WERI-Rb-1 (cell line): Measurements from ENCODE around the gene TASOR.

Experiments
- DNase-seq: peaks from one replicate; pipeline ENCODE4 v3.0.0-alpha.2; 2020
- H3K27ac ChIP-seq: fragments of 250-450 bp; sonication (Bioruptor Pico); 2 replicates; pipeline ENCODE4 v1.5.1; 2020; ENCODE audit warnings: mild to moderate bottlenecking, moderate library complexity
- H3K27me3 ChIP-seq: fragments of 250-450 bp; sonication (Bioruptor Pico); 2 replicates; pipeline ENCODE4 v1.5.1; 2021; ENCODE audit warnings: mild to moderate bottlenecking, low read depth, moderate library complexity; ENCODE audit not compliant: insufficient read depth, severe bottlenecking
- H3K36me3 ChIP-seq: fragments of 250-450 bp; sonication (Bioruptor Pico); 2 replicates; pipeline ENCODE4 v1.5.1; 2020; ENCODE audit warnings: mild to moderate bottlenecking, moderate library complexity
- H3K4me3 ChIP-seq: 2 replicates; pipeline ENCODE4 v1.5.1; 2011; ENCODE audit warnings: low read depth, mild to moderate bottlenecking, control low read depth, low read length
- H3K9me3 ChIP-seq: fragments of 250-450 bp; sonication (Bioruptor Pico); 2 replicates; pipeline ENCODE4 v1.5.1; 2021; ENCODE audit warnings: mild to moderate bottlenecking, moderate library complexity; ENCODE audit not compliant: severe bottlenecking
- TF ChIP-seq, protein P1 (sequence below): IDR thresholded peaks from 2 replicates; pipeline ENCODE4 v1.5.1; 2011; ENCODE audit warnings: low read depth, mild to moderate bottlenecking, control low read depth, inconsistent platforms, low read length

TASOR gene

DNA sequence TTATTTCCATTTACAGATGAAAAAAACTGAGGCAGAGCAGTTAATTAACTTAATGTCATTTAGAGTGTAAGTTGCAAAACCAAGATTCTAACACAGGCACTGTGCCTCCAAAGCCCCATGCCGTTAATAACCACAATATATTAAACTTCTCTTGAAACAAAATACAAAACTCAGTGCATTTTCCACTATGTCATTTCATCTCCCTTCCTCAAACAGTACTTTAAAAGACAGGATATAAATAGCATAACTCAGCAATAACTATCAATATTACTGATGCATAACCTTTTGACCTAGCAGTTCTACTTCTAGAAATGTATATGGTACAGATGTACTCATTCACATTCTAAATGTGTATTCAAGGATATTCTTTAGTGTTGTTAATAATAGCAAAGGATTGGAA is 5.1 kb upstream of the TASOR start:
- DNase-seq, result no peak
- Histone ChIP-seq H3K27ac (no peak overlapping the region), H3K4me3 (no peak overlapping the region), H3K9me3 (peaks cover 9% of the 10 kb centered on the region), H3K36me3 (peaks cover 5% of the 10 kb centered on the region; the same call in 1 of the 2 replicates), H3K27me3 (no peaks in the 10 kb centered on the region)
- TF ChIP-seq, protein P1, sequence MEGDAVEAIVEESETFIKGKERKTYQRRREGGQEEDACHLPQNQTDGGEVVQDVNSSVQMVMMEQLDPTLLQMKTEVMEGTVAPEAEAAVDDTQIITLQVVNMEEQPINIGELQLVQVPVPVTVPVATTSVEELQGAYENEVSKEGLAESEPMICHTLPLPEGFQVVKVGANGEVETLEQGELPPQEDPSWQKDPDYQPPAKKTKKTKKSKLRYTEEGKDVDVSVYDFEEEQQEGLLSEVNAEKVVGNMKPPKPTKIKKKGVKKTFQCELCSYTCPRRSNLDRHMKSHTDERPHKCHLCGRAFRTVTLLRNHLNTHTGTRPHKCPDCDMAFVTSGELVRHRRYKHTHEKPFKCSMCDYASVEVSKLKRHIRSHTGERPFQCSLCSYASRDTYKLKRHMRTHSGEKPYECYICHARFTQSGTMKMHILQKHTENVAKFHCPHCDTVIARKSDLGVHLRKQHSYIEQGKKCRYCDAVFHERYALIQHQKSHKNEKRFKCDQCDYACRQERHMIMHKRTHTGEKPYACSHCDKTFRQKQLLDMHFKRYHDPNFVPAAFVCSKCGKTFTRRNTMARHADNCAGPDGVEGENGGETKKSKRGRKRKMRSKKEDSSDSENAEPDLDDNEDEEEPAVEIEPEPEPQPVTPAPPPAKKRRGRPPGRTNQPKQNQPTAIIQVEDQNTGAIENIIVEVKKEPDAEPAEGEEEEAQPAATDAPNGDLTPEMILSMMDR, result no peak

- no peak overlapping the region for H3K27ac ChIP-seq
- TF ChIP-seq, protein P1, result no peak
- no peaks in the 10 kb centered on the region for H3K27me3 ChIP-seq
- DNase-seq, result no peak
- peaks cover 22% of the 10 kb centered on the region for H3K36me3 ChIP-seq
- H3K9me3 ChIP-seq, result peaks cover 10% of the 10 kb centered on the region
- H3K4me3 ChIP-seq, result no peak overlapping the region
Measured at GRCh38 chr3:56684029-56684428, 964 bp upstream of the TASOR start.

DNA sequence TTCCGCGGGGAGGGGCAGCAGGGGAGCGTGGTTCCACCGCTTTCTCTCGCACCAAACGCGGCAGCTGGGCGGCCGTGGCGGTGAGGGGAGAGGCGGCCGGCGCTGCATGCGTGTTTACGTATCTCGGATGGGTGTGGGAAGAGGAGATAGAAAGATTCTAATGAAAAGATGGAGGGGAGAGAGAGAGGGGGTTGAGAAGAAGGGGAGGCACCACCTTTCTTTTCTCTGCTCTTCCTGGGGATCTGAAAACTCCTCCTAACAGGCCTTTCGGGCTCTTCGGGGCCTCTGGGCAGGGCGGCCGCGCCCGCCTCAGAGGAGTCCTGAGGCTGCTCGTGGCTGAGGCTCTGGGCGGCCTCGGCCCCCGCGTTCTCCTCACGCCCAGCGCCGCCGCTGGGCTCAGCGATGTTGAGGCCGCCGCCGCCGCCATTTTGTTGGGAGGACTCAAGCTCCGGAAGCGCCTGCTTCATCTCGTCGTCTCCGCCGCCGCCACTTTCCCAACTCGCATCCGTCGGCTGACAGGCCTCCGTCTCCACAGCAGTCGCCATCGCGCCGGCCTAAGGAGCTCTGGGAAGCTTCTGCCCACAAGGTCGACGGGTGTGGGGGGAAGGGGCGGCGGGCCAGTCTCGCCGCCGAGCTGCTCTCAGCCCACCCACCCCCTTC is 473 bp downstream of the TASOR start:
- Histone ChIP-seq H3K4me3 (peak overlapping the region; percentile 95), H3K27me3 (no peaks in the 10 kb centered on the region), H3K9me3 (peaks cover 10% of the 10 kb centered on the region), H3K27ac (peak overlapping the region; percentile 97), H3K36me3 (peaks cover 22% of the 10 kb centered on the region)
- TF ChIP-seq, protein P1, result no peak
- peak; percentile 69 for DNase-seq

GRCh38 chr3:56681984-56682461 is 1.0 kb downstream of the TASOR start:
- Histone ChIP-seq H3K9me3 (peaks cover 10% of the 10 kb centered on the region), H3K4me3 (peak overlapping the region; percentile 95), H3K27me3 (no peaks in the 10 kb centered on the region), H3K36me3 (peaks cover 22% of the 10 kb centered on the region), H3K27ac (peak overlapping the region; percentile 97)
- TF ChIP-seq, protein P1, result no peak
- peak; percentile 81 for DNase-seq

DNA sequence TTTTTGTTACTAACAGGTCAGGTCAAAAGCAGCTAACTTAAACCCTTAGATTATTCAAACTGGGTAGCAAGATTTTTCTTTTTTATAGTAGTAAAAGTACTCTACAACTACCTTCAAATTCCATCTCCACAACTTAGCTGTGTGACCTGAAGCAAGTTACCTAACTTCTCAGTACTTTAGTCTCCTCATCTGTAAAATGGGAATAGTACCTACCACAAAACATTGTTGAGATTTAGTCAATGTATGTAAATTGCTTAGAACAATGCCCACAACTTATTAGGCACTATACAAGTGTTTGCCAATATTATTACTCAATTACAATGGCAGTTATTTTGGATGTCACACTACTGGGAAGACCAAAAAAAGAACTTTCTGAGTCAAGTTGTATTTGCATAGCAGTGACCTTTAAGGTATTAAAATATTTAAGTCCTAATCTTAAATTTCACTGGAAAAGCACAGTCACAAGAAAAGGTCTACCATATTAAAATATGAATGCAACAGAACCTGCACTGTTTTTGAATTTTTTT is 2.9 kb downstream of the TASOR start:
- Histone ChIP-seq H3K4me3 (no peak overlapping the region), H3K27me3 (no peaks in the 10 kb centered on the region), H3K27ac (no peak overlapping the region), H3K9me3 (peaks cover 10% of the 10 kb centered on the region), H3K36me3 (peaks cover 22% of the 10 kb centered on the region)
- TF ChIP-seq, protein P1, result no peak
- no peak for DNase-seq
